ENCODE data around the gene SLC7A9. TPM values are rescaled to one million over a fixed set of nuclear protein-coding genes. Genes with fewer than 3 reads are reported as not detected.

Gene SLC7A9
- total and polyA plus RNA-seq, 4 donors: 6.8 to 16.3 (median 9.8) TPM

DNA sequence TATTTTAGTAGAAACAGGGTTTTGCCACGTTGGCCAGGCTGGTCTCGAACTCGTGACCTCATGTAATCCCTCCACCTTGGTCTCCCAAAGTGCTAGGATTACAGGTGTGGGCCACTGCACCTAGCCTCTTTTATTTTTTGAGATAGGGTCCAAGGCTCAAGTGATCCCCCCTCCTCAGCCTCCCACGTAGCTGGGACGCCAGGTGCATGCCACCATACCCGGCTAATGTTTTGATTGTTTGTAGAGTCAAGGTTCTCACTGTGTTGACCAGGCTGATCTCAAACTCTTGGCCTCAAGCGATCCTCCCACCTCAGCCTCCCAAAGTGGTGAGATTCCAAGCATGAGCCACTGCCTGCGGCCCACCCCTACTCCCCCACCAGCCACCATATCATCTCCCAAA, 6.3 kb downstream of the SLC7A9 start:
- DNase-seq (ENCODE audit: low spot score): no peak
- Histone ChIP-seq H3K27ac (ENCODE audit: low read depth in 1 of 2, low read length in 2 of 2) (no peak overlapping the region), H3K36me3 (ENCODE audit: control insufficient read depth in 4 of 4, insufficient read depth in 3 of 4, low read depth in 1 of 4, low read length in 3 of 4) (peaks cover 7 to 29% (median 17%) of the 10 kb centered on the region in 4 donors), H3K9ac (ENCODE audit: low read depth in 1 of 2, low read length in 2 of 2) (no peak overlapping the region), H3K27me3 (ENCODE audit: control insufficient read depth in 4 of 4, insufficient read depth in 4 of 4, low read length in 3 of 4) (no peaks in the 10 kb centered on the region), H3K4me3 (ENCODE audit: low read depth in 1 of 3, low read length in 3 of 3) (no peak overlapping the region), H3K9me3 (ENCODE audit: control insufficient read depth in 4 of 4, low read length in 3 of 4) (no peaks in the 10 kb centered on the region), H3K4me1 (ENCODE audit: control insufficient read depth in 4 of 4, insufficient read depth in 4 of 4, low read length in 3 of 4) (peaks cover 0 to 4% (median under 1%) of the 10 kb centered on the region in 4 donors)
- 97% methylated on average over 8 of the region's 8 CpGs for WGBS
- TF ChIP-seq ATF3 (IDR thresholded peaks at IDR 0.05) (no peak), GABPA (IDR thresholded peaks at IDR 0.05 in 1 of 2, conservative IDR thresholded peaks at IDR 0.05 in 1 of 2) (no peak), CTCF (IDR thresholded peaks at IDR 0.05; ENCODE audit: low read depth, low read length, missing input control) (no peak), MAX (IDR thresholded peaks at IDR 0.05) (no peak), FOXA2 (IDR thresholded peaks at IDR 0.05) (no peak), HNF4A (conservative IDR thresholded peaks at IDR 0.05) (no peak), NR2F2 (IDR thresholded peaks at IDR 0.05) (no peak)
- TF ChIP-seq, protein P1, sequence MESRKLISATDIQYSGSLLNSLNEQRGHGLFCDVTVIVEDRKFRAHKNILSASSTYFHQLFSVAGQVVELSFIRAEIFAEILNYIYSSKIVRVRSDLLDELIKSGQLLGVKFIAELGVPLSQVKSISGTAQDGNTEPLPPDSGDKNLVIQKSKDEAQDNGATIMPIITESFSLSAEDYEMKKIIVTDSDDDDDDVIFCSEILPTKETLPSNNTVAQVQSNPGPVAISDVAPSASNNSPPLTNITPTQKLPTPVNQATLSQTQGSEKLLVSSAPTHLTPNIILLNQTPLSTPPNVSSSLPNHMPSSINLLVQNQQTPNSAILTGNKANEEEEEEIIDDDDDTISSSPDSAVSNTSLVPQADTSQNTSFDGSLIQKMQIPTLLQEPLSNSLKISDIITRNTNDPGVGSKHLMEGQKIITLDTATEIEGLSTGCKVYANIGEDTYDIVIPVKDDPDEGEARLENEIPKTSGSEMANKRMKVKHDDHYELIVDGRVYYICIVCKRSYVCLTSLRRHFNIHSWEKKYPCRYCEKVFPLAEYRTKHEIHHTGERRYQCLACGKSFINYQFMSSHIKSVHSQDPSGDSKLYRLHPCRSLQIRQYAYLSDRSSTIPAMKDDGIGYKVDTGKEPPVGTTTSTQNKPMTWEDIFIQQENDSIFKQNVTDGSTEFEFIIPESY (IDR thresholded peaks at IDR 0.05): no peak
- TF ChIP-seq, protein P2, sequence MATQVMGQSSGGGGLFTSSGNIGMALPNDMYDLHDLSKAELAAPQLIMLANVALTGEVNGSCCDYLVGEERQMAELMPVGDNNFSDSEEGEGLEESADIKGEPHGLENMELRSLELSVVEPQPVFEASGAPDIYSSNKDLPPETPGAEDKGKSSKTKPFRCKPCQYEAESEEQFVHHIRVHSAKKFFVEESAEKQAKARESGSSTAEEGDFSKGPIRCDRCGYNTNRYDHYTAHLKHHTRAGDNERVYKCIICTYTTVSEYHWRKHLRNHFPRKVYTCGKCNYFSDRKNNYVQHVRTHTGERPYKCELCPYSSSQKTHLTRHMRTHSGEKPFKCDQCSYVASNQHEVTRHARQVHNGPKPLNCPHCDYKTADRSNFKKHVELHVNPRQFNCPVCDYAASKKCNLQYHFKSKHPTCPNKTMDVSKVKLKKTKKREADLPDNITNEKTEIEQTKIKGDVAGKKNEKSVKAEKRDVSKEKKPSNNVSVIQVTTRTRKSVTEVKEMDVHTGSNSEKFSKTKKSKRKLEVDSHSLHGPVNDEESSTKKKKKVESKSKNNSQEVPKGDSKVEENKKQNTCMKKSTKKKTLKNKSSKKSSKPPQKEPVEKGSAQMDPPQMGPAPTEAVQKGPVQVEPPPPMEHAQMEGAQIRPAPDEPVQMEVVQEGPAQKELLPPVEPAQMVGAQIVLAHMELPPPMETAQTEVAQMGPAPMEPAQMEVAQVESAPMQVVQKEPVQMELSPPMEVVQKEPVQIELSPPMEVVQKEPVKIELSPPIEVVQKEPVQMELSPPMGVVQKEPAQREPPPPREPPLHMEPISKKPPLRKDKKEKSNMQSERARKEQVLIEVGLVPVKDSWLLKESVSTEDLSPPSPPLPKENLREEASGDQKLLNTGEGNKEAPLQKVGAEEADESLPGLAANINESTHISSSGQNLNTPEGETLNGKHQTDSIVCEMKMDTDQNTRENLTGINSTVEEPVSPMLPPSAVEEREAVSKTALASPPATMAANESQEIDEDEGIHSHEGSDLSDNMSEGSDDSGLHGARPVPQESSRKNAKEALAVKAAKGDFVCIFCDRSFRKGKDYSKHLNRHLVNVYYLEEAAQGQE (IDR thresholded peaks at IDR 0.05): no peak

DNA sequence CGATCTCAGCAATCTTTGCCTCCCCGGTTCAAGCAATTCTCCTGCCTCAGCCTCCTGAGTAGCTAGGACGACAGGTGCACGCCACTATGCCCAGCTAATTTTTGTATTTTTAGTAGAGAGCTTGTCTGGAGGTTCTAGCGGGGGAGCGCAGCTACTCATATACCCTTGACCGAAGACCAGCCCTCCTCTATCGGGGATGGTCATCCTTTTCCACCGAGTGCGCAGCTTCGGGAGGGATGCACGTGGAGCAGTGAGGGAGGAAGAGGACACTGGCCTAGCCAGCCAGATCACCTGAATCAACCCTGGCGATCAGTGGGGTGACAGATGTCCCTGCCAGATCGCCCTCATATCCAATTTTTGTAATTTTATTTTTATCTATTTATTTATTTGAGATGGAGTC, 6.8 kb downstream of the SLC7A9 start:
- H3K4me1 ChIP-seq (ENCODE audit: control insufficient read depth in 4 of 4, insufficient read depth in 4 of 4, low read length in 3 of 4): peaks cover 0 to 3% (median 0%) of the 10 kb centered on the region in 4 donors
- TF ChIP-seq FOXA1 (IDR thresholded peaks at IDR 0.05) (no peak), ATF3 (IDR thresholded peaks at IDR 0.05) (no peak), TAF1 (conservative IDR thresholded peaks at IDR 0.05) (no peak), FOXA2 (IDR thresholded peaks at IDR 0.05) (no peak), RXRA (IDR thresholded peaks at IDR 0.05) (no peak), CTCF (IDR thresholded peaks at IDR 0.05; ENCODE audit: low read depth, low read length, missing input control) (no peak), GABPA (IDR thresholded peaks at IDR 0.05 in 1 of 2, conservative IDR thresholded peaks at IDR 0.05 in 1 of 2) (no peak)
- TF ChIP-seq, protein P2 (IDR thresholded peaks at IDR 0.05): no peak
- TF ChIP-seq, protein P1 (IDR thresholded peaks at IDR 0.05): no peak
- no peak overlapping the region for H3K4me3 ChIP-seq (ENCODE audit: low read depth in 1 of 3, low read length in 3 of 3)
- no peak overlapping the region for H3K27ac ChIP-seq (ENCODE audit: low read depth in 1 of 2, low read length in 2 of 2)
- H3K9ac ChIP-seq (ENCODE audit: low read depth in 1 of 2, low read length in 2 of 2): no peak overlapping the region
- H3K27me3 ChIP-seq (ENCODE audit: control insufficient read depth in 4 of 4, insufficient read depth in 4 of 4, low read length in 3 of 4): no peaks in the 10 kb centered on the region
- H3K36me3 ChIP-seq (ENCODE audit: control insufficient read depth in 4 of 4, insufficient read depth in 3 of 4, low read depth in 1 of 4, low read length in 3 of 4): peaks cover 8 to 34% (median 18%) of the 10 kb centered on the region in 4 donors
- no peaks in the 10 kb centered on the region for H3K9me3 ChIP-seq (ENCODE audit: control insufficient read depth in 4 of 4, low read length in 3 of 4)
- WGBS: 96% methylated on average over 14 of the region's 14 CpGs
- DNase-seq (ENCODE audit: low spot score): no peak

Data from liver (tissue), 9 donors.